ENCODE measurements around the gene CBX4.

Gene CBX4

GRCh38 chr17:79839356-79840268 is at the start of gene CBX4:
Gene CBX4, minus strand, starts transcription at chr17:79839440. Its CDS starts 189 bp downstream, at chr17:79839251.
- DNase-seq: no peak

- DNase-seq: no peak
Measured at GRCh38 chr17:79888009-79888540, 48.8 kb upstream of the CBX4 start.

- no peak for DNase-seq
Measured at GRCh38 chr17:79887451-79887991, 48.3 kb upstream of the CBX4 start.

GRCh38 chr17:79883202-79883601 is 44.0 kb upstream of the CBX4 start:
- DNase-seq: no peak

- DNase-seq: no peak
Measured at GRCh38 chr17:79878329-79878947, 39.2 kb upstream of the CBX4 start.

GRCh38 chr17:79877041-79877440 is 37.8 kb upstream of the CBX4 start:
- DNase-seq: no peak

- DNase-seq: no peak
Measured at GRCh38 chr17:79875511-79875910, 36.3 kb upstream of the CBX4 start.

GRCh38 chr17:79874329-79874981 is 35.2 kb upstream of the CBX4 start:
- no peak for DNase-seq

- no peak for DNase-seq
Measured at GRCh38 chr17:79873583-79873982, 34.3 kb upstream of the CBX4 start.

GRCh38 chr17:79872762-79873161 is 33.5 kb upstream of the CBX4 start:
- DNase-seq: no peak

GRCh38 chr17:79871131-79871530 is 31.9 kb upstream of the CBX4 start:
- no peak for DNase-seq

- no peak for DNase-seq
Measured at GRCh38 chr17:79870540-79870939, 31.3 kb upstream of the CBX4 start.

GRCh38 chr17:79866791-79867518 is 27.7 kb upstream of the CBX4 start:
- DNase-seq: no peak

GRCh38 chr17:79865351-79866210 is 26.3 kb upstream of the CBX4 start:
- no peak for DNase-seq

- DNase-seq: no peak
Measured at GRCh38 chr17:79864617-79865250, 25.5 kb upstream of the CBX4 start.

GRCh38 chr17:79864147-79864546 is 24.9 kb upstream of the CBX4 start:
- no peak for DNase-seq

GRCh38 chr17:79862771-79863440 is 23.7 kb upstream of the CBX4 start:
- no peak for DNase-seq

- no peak for DNase-seq
Measured at GRCh38 chr17:79862238-79862637, 23.0 kb upstream of the CBX4 start.

- DNase-seq: no peak
Measured at GRCh38 chr17:79861413-79862216, 22.4 kb upstream of the CBX4 start.

Data from cortex of kidney (tissue), 1 donor.